GM12801 (cell line): Measurements from ENCODE around the gene EFNB1.

Experiments used
- TF ChIP-seq, protein P1 (sequence below): IDR thresholded peaks from one replicate; pipeline ENCODE4 v1.5.1; 2011; ENCODE audit warnings: control low read depth; ENCODE audit not compliant: insufficient read length; ENCODE audit errors: extremely low read depth

EFNB1 gene

DNA sequence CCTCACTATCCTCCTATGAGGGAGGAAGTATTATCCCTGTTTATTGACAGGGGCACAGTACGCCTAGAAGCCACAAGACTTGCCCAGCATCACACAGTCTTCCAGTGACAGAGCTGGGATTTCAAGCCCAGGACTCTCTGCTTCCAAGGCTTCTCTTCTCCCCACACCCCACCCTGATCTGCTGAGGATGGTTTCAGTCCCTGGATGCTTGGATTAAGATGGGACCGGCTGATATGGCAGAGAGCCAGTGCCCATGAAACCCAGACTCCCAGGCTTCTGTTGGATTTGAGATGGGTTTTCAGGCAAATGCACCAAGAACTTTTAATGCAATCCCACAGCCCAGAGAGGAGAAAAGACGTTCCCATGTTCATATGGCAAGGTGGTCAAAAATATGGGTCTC lies 23.2 kb downstream of the EFNB1 start:
- TF ChIP-seq, protein P1, sequence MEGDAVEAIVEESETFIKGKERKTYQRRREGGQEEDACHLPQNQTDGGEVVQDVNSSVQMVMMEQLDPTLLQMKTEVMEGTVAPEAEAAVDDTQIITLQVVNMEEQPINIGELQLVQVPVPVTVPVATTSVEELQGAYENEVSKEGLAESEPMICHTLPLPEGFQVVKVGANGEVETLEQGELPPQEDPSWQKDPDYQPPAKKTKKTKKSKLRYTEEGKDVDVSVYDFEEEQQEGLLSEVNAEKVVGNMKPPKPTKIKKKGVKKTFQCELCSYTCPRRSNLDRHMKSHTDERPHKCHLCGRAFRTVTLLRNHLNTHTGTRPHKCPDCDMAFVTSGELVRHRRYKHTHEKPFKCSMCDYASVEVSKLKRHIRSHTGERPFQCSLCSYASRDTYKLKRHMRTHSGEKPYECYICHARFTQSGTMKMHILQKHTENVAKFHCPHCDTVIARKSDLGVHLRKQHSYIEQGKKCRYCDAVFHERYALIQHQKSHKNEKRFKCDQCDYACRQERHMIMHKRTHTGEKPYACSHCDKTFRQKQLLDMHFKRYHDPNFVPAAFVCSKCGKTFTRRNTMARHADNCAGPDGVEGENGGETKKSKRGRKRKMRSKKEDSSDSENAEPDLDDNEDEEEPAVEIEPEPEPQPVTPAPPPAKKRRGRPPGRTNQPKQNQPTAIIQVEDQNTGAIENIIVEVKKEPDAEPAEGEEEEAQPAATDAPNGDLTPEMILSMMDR, result no peak

DNA sequence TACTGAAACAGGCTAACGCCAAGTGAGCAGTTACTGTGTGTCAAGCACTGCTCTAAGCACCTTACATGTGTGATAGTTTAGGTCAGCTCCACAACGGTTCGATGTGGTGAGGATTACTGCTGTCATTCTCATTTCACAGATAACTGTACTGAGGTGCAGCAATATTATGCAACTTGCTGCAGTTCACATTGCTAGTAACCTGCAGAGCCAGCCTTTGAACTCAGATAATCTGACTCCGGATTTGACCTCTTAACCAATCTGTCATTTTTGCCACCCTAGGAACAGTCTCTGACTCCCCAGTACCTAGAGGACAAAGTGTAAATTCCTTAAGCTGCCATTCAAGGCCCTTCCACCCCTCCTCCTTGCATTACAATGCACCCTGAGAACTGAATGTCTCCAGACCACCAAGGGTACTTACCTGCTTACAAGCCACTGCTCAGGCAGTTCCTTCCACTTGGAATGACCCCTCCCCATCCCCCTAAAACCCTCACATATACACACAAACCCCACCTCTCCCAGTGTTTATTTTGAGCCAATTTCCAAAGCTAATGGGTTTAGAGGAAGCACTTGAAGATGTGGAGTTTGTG lies 24.9 kb downstream of the EFNB1 start:
- TF ChIP-seq, protein P1, result no peak

DNA sequence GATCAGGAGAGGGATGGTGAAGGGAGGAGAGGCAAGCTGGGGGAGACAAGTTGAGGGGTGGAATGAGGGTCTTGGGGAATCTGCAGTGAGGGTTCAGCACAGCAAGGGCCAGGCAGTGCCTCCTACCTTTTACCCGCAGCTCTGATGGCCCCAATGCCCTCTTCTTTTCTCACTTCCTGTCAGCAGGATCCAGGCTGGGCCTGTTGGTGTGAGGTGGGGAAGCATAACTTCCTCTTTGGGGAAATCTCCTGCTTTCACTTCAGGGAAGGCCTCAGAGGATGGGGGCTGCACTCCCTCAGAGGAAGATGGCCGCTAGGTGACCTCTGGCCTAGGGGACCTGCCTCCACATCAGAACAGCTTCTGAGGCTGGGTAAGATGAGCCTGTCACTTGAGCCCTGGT lies 36.5 kb downstream of the EFNB1 start:
- TF ChIP-seq, protein P1, result no peak

DNA sequence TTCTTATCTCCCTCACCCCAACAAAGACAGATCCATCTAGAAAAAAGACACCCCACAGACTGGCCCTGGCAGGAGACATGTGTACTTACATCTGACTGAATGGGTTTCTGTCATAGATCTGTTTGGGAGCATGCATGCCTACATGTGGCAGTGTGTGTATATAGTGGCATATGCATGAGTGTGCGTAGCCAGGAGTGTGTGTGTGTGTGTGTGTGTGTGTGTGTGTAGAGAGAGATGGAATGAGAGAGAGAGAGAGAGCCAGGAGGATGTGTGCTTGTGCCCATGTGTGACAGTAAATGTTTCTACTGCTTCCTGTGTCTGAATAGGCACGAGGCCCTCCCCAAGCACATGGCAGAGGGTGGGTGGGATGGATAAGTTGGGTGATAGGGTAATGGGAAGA lies 37.1 kb downstream of the EFNB1 start:
- TF ChIP-seq, protein P1, result no peak

DNA sequence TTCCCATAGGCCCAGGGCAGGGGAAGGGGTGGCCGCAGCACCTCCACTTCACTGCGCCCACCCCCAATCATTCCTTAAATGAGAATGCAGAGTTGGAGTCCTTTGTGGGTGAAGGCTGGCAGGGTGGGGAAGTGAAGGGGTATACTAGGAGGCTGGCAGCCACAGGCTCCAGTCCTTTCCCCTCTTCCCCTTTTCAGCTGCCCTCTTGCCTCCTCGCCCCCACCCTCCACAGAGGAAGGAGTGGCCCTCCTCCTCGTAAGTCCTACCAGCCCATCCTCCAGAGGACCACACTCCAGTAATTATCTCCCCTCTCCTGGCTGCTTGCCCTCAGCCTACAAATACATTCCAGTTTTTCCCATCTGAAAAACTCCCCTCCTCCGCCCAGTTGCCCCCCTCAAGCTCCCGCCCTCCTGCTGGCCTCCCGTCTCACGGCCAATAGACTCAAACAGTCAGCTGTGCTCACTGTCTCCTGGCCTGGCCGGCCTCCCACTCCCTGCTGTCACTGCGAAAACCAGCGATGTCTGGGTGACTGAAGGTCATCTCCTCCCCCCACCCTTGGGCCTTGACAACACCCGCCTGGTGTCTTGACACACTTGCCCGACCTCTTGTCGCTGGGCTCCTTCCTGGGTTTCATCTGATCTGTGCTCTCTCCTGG lies 38.8 kb downstream of the EFNB1 start:
- TF ChIP-seq, protein P1, result no peak

DNA sequence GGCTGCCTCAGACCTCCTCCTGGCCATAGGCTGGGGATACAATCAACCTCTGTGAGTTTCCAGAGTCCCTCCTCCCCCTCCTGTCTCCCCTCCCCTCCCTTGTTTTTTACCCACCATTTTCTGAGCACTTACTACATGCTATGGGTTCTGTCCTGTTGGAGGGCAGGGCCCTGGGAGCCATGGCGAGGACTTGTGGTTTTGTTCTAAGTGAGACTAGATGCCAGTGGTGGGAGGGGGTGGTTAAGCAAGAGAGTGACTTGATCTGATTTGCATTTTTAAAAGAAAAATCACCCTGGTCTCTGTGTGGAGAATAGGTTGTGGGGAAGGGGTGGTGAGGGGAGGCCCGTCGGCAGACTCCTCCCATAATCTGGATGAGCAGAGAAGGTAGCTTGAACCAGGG lies 39.5 kb downstream of the EFNB1 start:
- TF ChIP-seq, protein P1, result no peak

DNA sequence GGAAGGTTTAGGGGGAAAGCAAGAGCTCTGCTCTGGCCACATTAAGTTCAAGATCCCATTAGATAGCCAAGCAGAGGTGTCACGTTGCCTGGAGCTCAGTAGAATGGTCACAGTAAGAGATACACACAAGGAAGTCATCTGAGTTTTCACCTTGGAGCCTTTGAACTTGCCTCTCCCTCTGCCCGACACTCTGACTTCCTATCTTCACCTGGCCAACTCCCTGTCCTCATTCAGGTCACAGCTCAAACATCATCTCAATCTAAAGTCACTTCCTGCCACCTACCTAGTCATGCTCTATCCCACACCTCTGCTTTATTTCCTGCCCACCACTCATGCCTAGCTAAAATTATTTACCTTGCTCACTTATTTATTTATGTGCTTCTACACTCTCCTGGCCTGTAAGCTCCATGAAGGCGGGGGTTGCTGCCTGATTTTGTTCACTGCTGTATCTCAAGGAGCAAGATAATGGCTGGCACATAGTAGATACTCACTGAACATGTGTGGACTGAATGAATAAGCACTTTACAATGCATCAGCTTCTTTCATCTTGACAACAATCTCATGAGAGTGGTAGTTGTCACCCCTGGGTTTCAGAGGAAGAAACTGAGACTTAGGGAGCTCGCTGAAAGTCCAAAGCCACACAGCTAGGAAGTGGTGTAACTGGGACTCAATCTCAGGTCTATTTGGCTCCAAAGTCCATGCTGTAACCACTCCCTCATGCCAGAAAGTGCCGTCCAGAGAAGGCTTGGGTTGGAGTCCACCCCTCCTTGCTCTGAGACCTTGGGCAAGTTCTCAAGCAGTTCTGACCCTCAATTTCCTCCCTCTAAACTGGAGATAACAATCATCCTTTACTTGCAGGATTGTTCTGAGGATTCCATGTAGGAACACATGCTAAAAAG lies 40.3 kb downstream of the EFNB1 start:
- TF ChIP-seq, protein P1, result no peak
